ENCODE measurements around the gene ZFP69B.

The ZFP69B gene

DNA sequence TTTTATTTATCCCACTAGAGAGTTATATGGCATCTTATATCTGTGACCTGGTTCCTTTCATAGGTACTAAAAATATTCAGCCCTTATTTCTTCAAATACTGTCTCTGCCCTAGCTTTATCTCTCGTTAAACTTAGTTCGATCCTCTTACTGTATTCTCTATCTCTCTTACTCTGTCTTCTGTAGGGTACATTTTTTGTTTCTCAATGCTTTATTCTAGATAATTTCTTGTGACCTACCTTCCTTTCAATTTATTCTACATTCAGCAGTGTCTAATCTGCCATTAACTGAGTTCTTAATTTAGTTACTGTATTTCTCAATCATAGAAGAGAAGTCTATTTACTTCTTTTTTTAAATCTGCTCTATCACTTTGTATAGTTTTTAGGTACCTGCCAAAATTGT, 25.0 kb downstream of the ZFP69B start:
- Histone ChIP-seq H3K9ac (ENCODE audit: low read depth, low read length, poor library complexity) (no peak overlapping the region), H4K91ac (ENCODE audit: low read depth, low read length, poor library complexity) (no peak overlapping the region), H3K9me3 (replicated peaks in 1 of 2; ENCODE audit: control insufficient read depth in 2 of 2, insufficient read depth in 1 of 2, low read depth in 1 of 2, low read length in 2 of 2) (peaks cover 0 to 56% of the 10 kb centered on the region in 2 donors), H3K79me1 (ENCODE audit: low read depth, low read length) (no peaks in the 10 kb centered on the region), H2AK5ac (ENCODE audit: low read depth, low read length) (no peak overlapping the region), H3K36me3 (replicated peaks in 1 of 2; ENCODE audit: control insufficient read depth in 2 of 2, insufficient read depth in 2 of 2, low read length in 2 of 2) (peaks cover 0 to 12% of the 10 kb centered on the region in 2 donors), H3K23ac (ENCODE audit: low read depth, low read length, poor library complexity) (no peak overlapping the region), H2BK120ac (ENCODE audit: low read depth, low read length) (no peak overlapping the region), H3K4me1 (ENCODE audit: control insufficient read depth in 2 of 2, insufficient read depth in 1 of 2, low read depth in 1 of 2, low read length in 2 of 2) (peaks cover 0 to 4% of the 10 kb centered on the region in 2 donors), H3K4me2 (ENCODE audit: insufficient read depth, low read length, poor library complexity, severe bottlenecking) (no peak overlapping the region), H3K27ac (replicated peaks; ENCODE audit: low read length) (no peak overlapping the region), H2BK12ac (ENCODE audit: low read length) (no peak overlapping the region), H2AFZ (ENCODE audit: low read length) (no peak overlapping the region), H3K4me3 (ENCODE audit: low read length in 2 of 2) (no peak overlapping the region), H4K8ac (ENCODE audit: low read depth, low read length) (no peak overlapping the region), H3K18ac (ENCODE audit: low read length) (no peak overlapping the region), H3K4ac (ENCODE audit: low read length) (no peak overlapping the region), H2BK5ac (ENCODE audit: low read length) (no peak overlapping the region), H2BK15ac (ENCODE audit: low read length) (no peak overlapping the region), H3K27me3 (ENCODE audit: control insufficient read depth in 3 of 3, insufficient read depth in 3 of 3, low read depth in 1 of 3, low read length in 3 of 3) (no peaks in the 10 kb centered on the region), H3K14ac (ENCODE audit: low read length) (no peak overlapping the region)
- DNase-seq (ENCODE audit: low spot score): no peak
- no CpG with 5 or more reads among the region's 2 CpGs for WGBS, 2 donors (ENCODE audit: extremely low coverage in 2 of 2, insufficient read length in 2 of 2, insufficient replicate concordance in 1 of 2)

DNA sequence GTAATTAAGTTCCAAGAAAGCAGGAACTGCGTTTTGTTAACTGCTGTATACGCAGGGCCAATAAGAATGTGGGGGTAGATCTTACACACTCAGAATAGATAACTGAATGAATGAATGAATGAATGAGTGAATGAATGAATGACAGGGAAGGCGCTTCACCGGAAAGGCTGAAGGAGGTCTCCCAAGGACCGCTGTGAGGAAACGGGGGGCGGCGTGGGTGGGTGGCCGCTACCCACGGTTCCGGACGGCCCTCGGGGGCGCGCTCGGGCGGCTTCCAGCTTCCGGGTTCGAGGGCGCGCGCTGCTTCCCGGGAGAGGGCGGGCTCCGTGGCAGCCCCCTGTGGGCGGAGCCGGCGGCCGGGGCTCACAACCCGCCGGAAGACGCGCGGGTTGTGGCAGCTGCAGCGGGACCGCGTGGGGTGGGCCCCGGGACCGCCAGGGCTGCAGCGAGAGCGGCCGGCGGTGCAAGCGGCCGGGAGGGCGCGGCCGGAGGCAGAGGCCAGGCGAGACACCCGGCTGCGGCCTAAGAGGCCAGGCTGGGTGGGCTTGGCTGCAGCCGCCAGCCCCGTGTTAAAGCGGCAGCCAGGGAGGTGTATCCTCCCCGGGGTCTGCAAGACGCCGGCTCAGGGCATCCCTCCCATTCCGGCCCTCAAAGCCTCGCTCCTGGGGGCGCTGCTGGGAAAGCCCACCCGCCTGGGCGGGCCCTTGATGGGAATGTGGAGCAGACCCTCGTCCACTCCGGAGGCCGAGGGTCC, 26.8 kb downstream of the ZFP69B start, which contains the start of gene ZFP69:
Gene ZFP69, plus strand, starts transcription at position 367 of the 754 bp plus-strand sequence. CDS start 2,072 bp downstream, outside the sequence.
- H2BK120ac ChIP-seq (ENCODE audit: low read depth, low read length): no peak within 1 kb of the TSS

DNA sequence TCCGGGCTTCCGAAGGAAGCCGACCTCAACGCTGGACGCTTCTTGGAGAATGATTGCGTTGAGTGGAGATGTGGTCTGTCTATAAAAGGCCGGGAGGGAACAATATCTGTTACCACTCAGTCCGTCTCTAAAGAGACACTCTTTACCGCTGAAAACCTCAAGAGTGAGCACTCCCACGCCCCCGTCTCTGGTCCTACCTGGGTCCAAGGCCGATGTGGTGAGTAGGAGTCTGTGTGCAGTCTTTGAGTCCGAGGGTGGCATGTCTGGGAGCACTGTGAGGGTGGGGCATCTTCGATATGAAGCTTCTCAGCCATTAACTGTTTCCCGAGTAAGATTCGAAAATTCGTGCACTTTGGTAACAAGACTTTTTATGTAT, 27.4 kb downstream of the ZFP69B start:
- Histone ChIP-seq H3K4me1 (ENCODE audit: control insufficient read depth in 2 of 2, insufficient read depth in 1 of 2, low read depth in 1 of 2, low read length in 2 of 2) (peaks cover 0 to 4% of the 10 kb centered on the region in 2 donors), H3K18ac (ENCODE audit: low read length) (peak overlapping the region; percentile 89), H3K4ac (ENCODE audit: low read length) (no peak overlapping the region), H2BK120ac (ENCODE audit: low read depth, low read length) (no peak overlapping the region), H2BK12ac (ENCODE audit: low read length) (no peak overlapping the region), H2AFZ (ENCODE audit: low read length) (peak overlapping the region; percentile 98), H3K9me3 (replicated peaks in 1 of 2; ENCODE audit: control insufficient read depth in 2 of 2, insufficient read depth in 1 of 2, low read depth in 1 of 2, low read length in 2 of 2) (peaks cover 2 to 65% of the 10 kb centered on the region in 2 donors), H2BK15ac (ENCODE audit: low read length) (no peak overlapping the region), H2BK5ac (ENCODE audit: low read length) (no peak overlapping the region), H3K36me3 (replicated peaks in 1 of 2; ENCODE audit: control insufficient read depth in 2 of 2, insufficient read depth in 2 of 2, low read length in 2 of 2) (peaks cover 4 to 28% of the 10 kb centered on the region in 2 donors), H3K4me2 (ENCODE audit: insufficient read depth, low read length, poor library complexity, severe bottlenecking) (peak overlapping the region; percentile 89), H3K27me3 (ENCODE audit: control insufficient read depth in 3 of 3, insufficient read depth in 3 of 3, low read depth in 1 of 3, low read length in 3 of 3) (no peaks in the 10 kb centered on the region), H3K14ac (ENCODE audit: low read length) (no peak overlapping the region), H2AK5ac (ENCODE audit: low read depth, low read length) (no peak overlapping the region), H3K79me1 (ENCODE audit: low read depth, low read length) (no peaks in the 10 kb centered on the region), H3K27ac (replicated peaks; ENCODE audit: low read length) (no peak overlapping the region), H4K8ac (ENCODE audit: low read depth, low read length) (no peak overlapping the region), H4K91ac (ENCODE audit: low read depth, low read length, poor library complexity) (no peak overlapping the region), H3K9ac (ENCODE audit: low read depth, low read length, poor library complexity) (peak overlapping the region; percentile 64), H3K4me3 (ENCODE audit: low read length in 2 of 2) (peak overlapping the region; percentile 63 to 90), H3K23ac (ENCODE audit: low read depth, low read length, poor library complexity) (no peak overlapping the region)
- no peak for DNase-seq (ENCODE audit: low spot score)
- WGBS, 2 donors (ENCODE audit: extremely low coverage in 2 of 2, insufficient read length in 2 of 2, insufficient replicate concordance in 1 of 2): no CpG with 5 or more reads among the region's 17 CpGs

More for the DNA sequence above, 26.8 kb downstream of the ZFP69B start, which contains the start of gene ZFP69:
- no peak within 1 kb of the TSS for H4K8ac ChIP-seq (ENCODE audit: low read depth, low read length)
- H2BK15ac ChIP-seq (ENCODE audit: low read length): no peak within 1 kb of the TSS
- H3K14ac ChIP-seq (ENCODE audit: low read length): no peak within 1 kb of the TSS
- H2BK12ac ChIP-seq (ENCODE audit: low read length): no peak within 1 kb of the TSS
- H2AK5ac ChIP-seq (ENCODE audit: low read depth, low read length): no peak within 1 kb of the TSS
- no peak within 1 kb of the TSS for H4K91ac ChIP-seq (ENCODE audit: low read depth, low read length, poor library complexity)
- H3K36me3 ChIP-seq (replicated peaks in 1 of 2; ENCODE audit: control insufficient read depth in 2 of 2, insufficient read depth in 2 of 2, low read length in 2 of 2): peaks cover 2 to 22% of the 10 kb centered on the region in 2 donors
- peak within 1 kb of the TSS; percentile 83 for H3K23ac ChIP-seq (ENCODE audit: low read depth, low read length, poor library complexity)
- peak within 1 kb of the TSS; percentile 89 for H3K4me2 ChIP-seq (ENCODE audit: insufficient read depth, low read length, poor library complexity, severe bottlenecking)
- peak within 1 kb of the TSS; percentile 64 for H3K9ac ChIP-seq (ENCODE audit: low read depth, low read length, poor library complexity)
- H3K18ac ChIP-seq (ENCODE audit: low read length): peak within 1 kb of the TSS; percentile 90
- peak within 1 kb of the TSS; percentile 26 for H3K4ac ChIP-seq (ENCODE audit: low read length)
- peaks cover 0 to 4% of the 10 kb centered on the region in 2 donors for H3K4me1 ChIP-seq (ENCODE audit: control insufficient read depth in 2 of 2, insufficient read depth in 1 of 2, low read depth in 1 of 2, low read length in 2 of 2)
- peak within 1 kb of the TSS; percentile 98 for H2AFZ ChIP-seq (ENCODE audit: low read length)
- H3K79me1 ChIP-seq (ENCODE audit: low read depth, low read length): no peaks in the 10 kb centered on the region
- no peak within 1 kb of the TSS for H3K27ac ChIP-seq (replicated peaks; ENCODE audit: low read length)
- no CpG with 5 or more reads among the region's 65 CpGs for WGBS, 2 donors (ENCODE audit: extremely low coverage in 2 of 2, insufficient read length in 2 of 2, insufficient replicate concordance in 1 of 2)
- H3K27me3 ChIP-seq (ENCODE audit: control insufficient read depth in 3 of 3, insufficient read depth in 3 of 3, low read depth in 1 of 3, low read length in 3 of 3): no peaks in the 10 kb centered on the region
- peak within 1 kb of the TSS; percentile 63 to 90 for H3K4me3 ChIP-seq (ENCODE audit: low read length in 2 of 2)
- peak; percentile 56 for DNase-seq (ENCODE audit: low spot score)
- H2BK5ac ChIP-seq (ENCODE audit: low read length): no peak within 1 kb of the TSS
- H3K9me3 ChIP-seq (replicated peaks in 1 of 2; ENCODE audit: control insufficient read depth in 2 of 2, insufficient read depth in 1 of 2, low read depth in 1 of 2, low read length in 2 of 2): peaks cover 0 to 61% of the 10 kb centered on the region in 2 donors

DNA sequence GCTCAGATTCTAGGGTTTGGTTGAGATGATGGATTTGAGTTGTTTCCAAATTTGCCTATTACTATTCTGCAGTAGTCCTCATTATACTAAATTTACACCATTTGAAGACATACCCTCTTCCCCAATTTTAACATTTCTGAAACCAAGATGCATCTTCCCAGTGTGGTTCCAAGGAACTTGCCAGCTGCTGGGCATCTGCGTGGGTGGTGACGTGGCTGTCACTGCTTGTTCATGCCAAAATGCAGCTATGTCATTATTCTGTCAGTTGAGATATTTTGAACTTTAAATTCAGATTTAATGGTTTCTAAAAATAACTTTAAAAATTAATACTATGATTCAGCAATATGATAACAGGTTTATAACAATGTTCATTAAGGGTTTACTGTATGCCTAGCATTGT, 28.0 kb downstream of the ZFP69B start:
- Histone ChIP-seq H3K4me1 (ENCODE audit: control insufficient read depth in 2 of 2, insufficient read depth in 1 of 2, low read depth in 1 of 2, low read length in 2 of 2) (peaks cover 0 to 4% of the 10 kb centered on the region in 2 donors), H3K14ac (ENCODE audit: low read length) (no peak overlapping the region), H3K4me2 (ENCODE audit: insufficient read depth, low read length, poor library complexity, severe bottlenecking) (no peak overlapping the region), H3K36me3 (replicated peaks in 1 of 2; ENCODE audit: control insufficient read depth in 2 of 2, insufficient read depth in 2 of 2, low read length in 2 of 2) (peaks cover 4 to 34% of the 10 kb centered on the region in 2 donors), H3K18ac (ENCODE audit: low read length) (no peak overlapping the region), H3K23ac (ENCODE audit: low read depth, low read length, poor library complexity) (no peak overlapping the region), H4K8ac (ENCODE audit: low read depth, low read length) (no peak overlapping the region), H2AK5ac (ENCODE audit: low read depth, low read length) (no peak overlapping the region), H3K9me3 (replicated peaks in 1 of 2; ENCODE audit: control insufficient read depth in 2 of 2, insufficient read depth in 1 of 2, low read depth in 1 of 2, low read length in 2 of 2) (peaks cover 2 to 68% of the 10 kb centered on the region in 2 donors), H3K9ac (ENCODE audit: low read depth, low read length, poor library complexity) (no peak overlapping the region), H2BK12ac (ENCODE audit: low read length) (no peak overlapping the region), H4K91ac (ENCODE audit: low read depth, low read length, poor library complexity) (no peak overlapping the region), H2AFZ (ENCODE audit: low read length) (peak overlapping the region; percentile 98), H3K27ac (replicated peaks; ENCODE audit: low read length) (no peak overlapping the region), H3K27me3 (ENCODE audit: control insufficient read depth in 3 of 3, insufficient read depth in 3 of 3, low read depth in 1 of 3, low read length in 3 of 3) (no peaks in the 10 kb centered on the region), H3K79me1 (ENCODE audit: low read depth, low read length) (no peaks in the 10 kb centered on the region), H3K4ac (ENCODE audit: low read length) (no peak overlapping the region), H2BK15ac (ENCODE audit: low read length) (no peak overlapping the region), H3K4me3 (ENCODE audit: low read length in 2 of 2) (peak overlapping the region; percentile 63 to 90), H2BK120ac (ENCODE audit: low read depth, low read length) (no peak overlapping the region), H2BK5ac (ENCODE audit: low read length) (no peak overlapping the region)
- no peak for DNase-seq (ENCODE audit: low spot score)
- WGBS, 2 donors (ENCODE audit: extremely low coverage in 2 of 2, insufficient read length in 2 of 2, insufficient replicate concordance in 1 of 2): no CpG with 5 or more reads among the region's 2 CpGs
